HCT116 (cell line): Measurements from ENCODE around the gene ATP10B. TPM values are rescaled to one million over a fixed set of nuclear protein-coding genes. Genes with fewer than 3 reads are reported as not detected.

Source experiments
- ATAC-seq: fragments of 200-7000 bp; cut with Tn5 transposase; 2 replicates; pipeline ENCODE4 v1.9.1; 2020; ENCODE audit warnings: mild to moderate bottlenecking, moderate library complexity
- BruUV-seq: library from RNA; stranded (reverse); fragments of 400-500 nt; replicated peaks from 2 replicates; lab custom pipeline; 2021; lab: Mats Ljungman, UMichigan
- CTCF ChIA-PET: fragments of 300-600 bp; sonication (Branson Sonifier 250); formaldehyde crosslinking; loops from one replicate; lab custom pipeline; 2021; ENCODE audit warnings: antibody characterized with exemption; lab: Charles Lee
- POLR2A ChIA-PET: fragments of 300-600, 350-600 bp; sonication (Branson Sonifier 250); formaldehyde crosslinking; loops from one replicate; lab custom pipeline; 2021; ENCODE audit warnings: antibody characterized with exemption; lab: Charles Lee
- RAD21 ChIA-PET, 2 experiments: fragments of 300-600 bp; sonication (Branson Sonifier 250); formaldehyde crosslinking; loops; one replicate each; lab custom pipeline; 2023; ENCODE audit warnings: low total read pairs in 2 of 2; ENCODE audit not compliant: uncharacterized antibody in 2 of 2, unreplicated experiment in 2 of 2, low non-redundant PET in 1 of 2; lab: Charles Lee
- DNase-seq: peaks from one replicate; pipeline ENCODE4 v3.0.0-alpha.2; 2010; ENCODE audit warnings: low read depth, low spot score
- H2AFZ ChIP-seq: fragments of 200-600 bp; shearing (Covaris generic), sonication (generic); 2 replicates; pipeline ENCODE4 v1.6.1; 2017; ENCODE audit warnings: low read depth, mixed run types, mixed read lengths, antibody characterized with exemption, low read length; ENCODE audit not compliant: poor library complexity, severe bottlenecking
- H3K27ac ChIP-seq: 2 replicates; pipeline ENCODE4 v1.5.1; 2012; ENCODE audit warnings: low read depth, low read length
- H3K27me3 ChIP-seq: fragments of 200-600 bp; sonication (generic); 2 replicates; pipeline ENCODE4 v1.6.1; 2016; ENCODE audit warnings: mixed run types, low read length, mixed read lengths; ENCODE audit not compliant: insufficient read depth
- H3K36me3 ChIP-seq, 2 experiments: fragments of 200-500 bp in 1 of 2; fragments of 200-600 bp in 1 of 2; sonication (Bioruptor generic) in 1 of 2; sonication (generic) in 1 of 2; 2 replicates each; pipeline versions ENCODE4 v1.5.1 to v1.6.1; 2014 to 2016; ENCODE audit warnings: low read length in 2 of 2, inconsistent platforms in 1 of 2, mixed read lengths in 1 of 2, mixed run types in 1 of 2; ENCODE audit not compliant: insufficient read depth in 2 of 2, control insufficient read depth in 1 of 2
- H3K4me1 ChIP-seq, 2 experiments: fragments of 200-600 bp in 1 of 2; sonication (generic) in 1 of 2; 2 replicates each; pipeline versions ENCODE4 v1.5.1 to v1.6.1; 2012 to 2017; ENCODE audit warnings: low read length in 2 of 2, inconsistent platforms in 1 of 2, mild to moderate bottlenecking in 1 of 2, mixed read lengths in 1 of 2, mixed run types in 1 of 2, moderate library complexity in 1 of 2; ENCODE audit not compliant: insufficient read depth in 2 of 2, control insufficient read depth in 1 of 2
- H3K4me2 ChIP-seq: fragments of 200-600 bp; sonication (generic); 2 replicates; pipeline ENCODE4 v1.6.1; 2017; ENCODE audit warnings: mixed run types, low read length, mixed read lengths
- H3K4me3 ChIP-seq, 2 experiments: fragments of 200-600 bp in 1 of 2; sonication (generic) in 1 of 2; replicated peaks in 1 of 2; 2 replicates each; pipeline ENCODE4 v1.5.1; 2011 to 2016; ENCODE audit warnings: low read length in 2 of 2, control low read depth in 1 of 2, low read depth in 1 of 2, mild to moderate bottlenecking in 1 of 2, mixed read lengths in 1 of 2, mixed run types in 1 of 2
- H3K79me2 ChIP-seq: fragments of 200-600 bp; sonication (generic); 2 replicates; pipeline ENCODE4 v1.6.1; 2017; ENCODE audit warnings: mild to moderate bottlenecking, mixed run types, low read length, moderate library complexity, mixed read lengths; ENCODE audit not compliant: insufficient read depth
- H3K9ac ChIP-seq: fragments of 200-600 bp; sonication (generic); 2 replicates; pipeline ENCODE4 v1.6.1; 2016; ENCODE audit warnings: low read length, mixed read lengths
- H3K9me2 ChIP-seq: fragments of 200-600 bp; sonication (generic), shearing (Covaris generic); 2 replicates; pipeline ENCODE4 v1.6.1; 2017; ENCODE audit warnings: mixed run types, mild to moderate bottlenecking, moderate library complexity; ENCODE audit not compliant: insufficient read depth
- H3K9me3 ChIP-seq, 2 experiments: fragments of 200-500 bp in 1 of 2; fragments of 200-600 bp in 1 of 2; sonication (Bioruptor generic) in 1 of 2; sonication (generic) in 1 of 2; 2 replicates each; pipeline ENCODE4 v1.6.1; 2014 to 2017; ENCODE audit warnings: low read length in 2 of 2, mixed read lengths in 2 of 2, inconsistent platforms in 1 of 2, low read depth in 1 of 2, mild to moderate bottlenecking in 1 of 2, mixed run types in 1 of 2, moderate library complexity in 1 of 2; ENCODE audit not compliant: control insufficient read depth in 1 of 2, insufficient read depth in 1 of 2
- H4K20me1 ChIP-seq: fragments of 200-600 bp; sonication (generic), shearing (Covaris generic); 2 replicates; pipeline ENCODE4 v1.6.1; 2017; ENCODE audit warnings: mixed run types, mild to moderate bottlenecking, moderate library complexity; ENCODE audit not compliant: insufficient read depth
- CEBPB ChIP-seq: IDR thresholded peaks from 2 replicates; pipeline ENCODE4 v1.6.1; 2012; ENCODE audit warnings: low read depth
- EGR1 ChIP-seq: IDR thresholded peaks from 2 replicates; pipeline ENCODE4 v1.6.1; 2012; ENCODE audit warnings: low read depth
- ELF1 ChIP-seq: IDR thresholded peaks from 2 replicates; pipeline ENCODE4 v1.6.1; 2012; ENCODE audit warnings: low read depth, borderline replicate concordance
- EZH2 ChIP-seq: fragments of 200-600 bp; sonication (generic); IDR thresholded peaks from 2 replicates; pipeline ENCODE4 v1.6.1; 2017; ENCODE audit warnings: antibody characterized with exemption, mixed run types
- POLR2AphosphoS5 ChIP-seq: IDR thresholded peaks from 2 replicates; pipeline ENCODE4 v1.6.1; 2011; ENCODE audit warnings: mild to moderate bottlenecking, low read depth, low read length, moderate library complexity
- RAD21 ChIP-seq: IDR thresholded peaks from 2 replicates; pipeline ENCODE4 v1.6.1; 2012; ENCODE audit warnings: low read depth, mild to moderate bottlenecking
- SIN3A ChIP-seq: IDR thresholded peaks from 2 replicates; pipeline ENCODE4 v1.6.1; 2012; ENCODE audit warnings: low read depth
- SP1 ChIP-seq: IDR thresholded peaks from 2 replicates; pipeline ENCODE4 v1.6.1; 2012; ENCODE audit warnings: low read depth
- SRF ChIP-seq: IDR thresholded peaks from 2 replicates; pipeline ENCODE4 v1.6.1; 2012; ENCODE audit warnings: low read depth
- TCF7L2 ChIP-seq: IDR thresholded peaks from 2 replicates; pipeline ENCODE4 v1.7.0; 2011; ENCODE audit warnings: borderline replicate concordance, inconsistent platforms; ENCODE audit not compliant: insufficient read depth, insufficient read length; ENCODE audit errors: extremely low read depth
- intact Hi-C: fragments of 100-400 bp; cut with micrococcal nuclease; formaldehyde crosslinking; loops from 2 replicates; pipeline ENCODE4 v1.10.0; 2022
- total RNA-seq: library from RNA; stranded (reverse); gene quantifications from one replicate; pipeline ENCODE4 v1.2.1, GENCODE V29; 2021; ENCODE audit not compliant: unreplicated experiment
- TF ChIP-seq, protein P1 (sequence below), 3 experiments: fragments of 200-600 bp in 1 of 3; sonication (generic) in 1 of 3; IDR thresholded peaks in 2 of 3; conservative IDR thresholded peaks in 1 of 3; 2 replicates each; pipeline ENCODE4 v1.5.1; 2012 to 2017; ENCODE audit warnings: low read depth in 2 of 3, low read length in 2 of 3, antibody characterized with exemption in 1 of 3, borderline replicate concordance in 1 of 3, control low read depth in 1 of 3, mild to moderate bottlenecking in 1 of 3, mixed read lengths in 1 of 3, mixed run types in 1 of 3, moderate library complexity in 1 of 3; ENCODE audit not compliant: insufficient read depth in 1 of 3
- TF ChIP-seq, protein P2 (sequence below): IDR thresholded peaks from 2 replicates; pipeline ENCODE4 v1.6.1; 2011; ENCODE audit warnings: mild to moderate bottlenecking, low read length, moderate library complexity; ENCODE audit not compliant: insufficient replicate concordance; ENCODE audit errors: extremely low read depth
- TF ChIP-seq, protein P3 (sequence below): IDR thresholded peaks from 2 replicates; pipeline ENCODE4 v1.6.1; 2012
- TF ChIP-seq, protein P4 (sequence below): IDR thresholded peaks from 2 replicates; pipeline ENCODE4 v1.6.1; 2012; ENCODE audit warnings: low read depth
- TF ChIP-seq, protein P5 (sequence below): IDR thresholded peaks from 2 replicates; pipeline ENCODE4 v1.6.1; 2012

Gene ATP10B
- total RNA-seq, 1 experiment from 2014 or later: 0.07 TPM

DNA sequence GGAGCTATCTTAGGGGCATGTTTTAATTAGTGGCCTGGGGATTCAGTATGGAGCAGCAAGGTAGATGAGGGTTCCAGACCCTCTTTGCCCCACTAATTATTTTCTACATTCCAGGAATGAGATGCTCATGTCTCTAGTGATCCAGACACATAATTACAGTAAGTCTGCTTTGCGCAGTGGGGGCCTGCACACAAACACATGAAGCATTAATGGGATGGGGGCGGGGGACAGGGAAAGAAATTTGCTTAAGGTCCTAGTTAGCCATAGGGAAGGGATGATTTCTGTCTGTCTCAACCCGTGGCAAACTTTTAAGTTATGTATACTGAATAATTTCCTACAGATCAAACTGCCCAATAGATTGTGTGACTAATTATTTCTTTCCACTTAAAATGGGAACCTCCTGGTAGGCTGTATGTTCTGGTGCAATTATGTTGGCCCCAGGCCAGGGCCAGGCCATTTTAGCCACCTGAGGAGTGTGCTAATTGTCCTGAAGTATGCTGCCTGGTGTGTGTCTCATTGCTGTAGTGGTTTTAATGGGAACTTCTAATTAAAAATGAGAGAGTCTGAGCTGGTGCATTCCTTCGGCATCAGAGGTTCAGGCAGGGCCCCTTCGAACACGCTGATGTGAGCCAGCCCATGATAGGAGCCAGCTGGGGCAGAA, 295.9 kb downstream of the ATP10B start:
- intact Hi-C loops: no loop called here
- H3K27ac ChIP-seq: no peak overlapping the region
- H3K9me3 ChIP-seq: no peaks in the 10 kb centered on the region
- H3K4me2 ChIP-seq: no peak overlapping the region
- peaks cover 6% of the 10 kb centered on the region; the same call in 1 of the 2 replicates for H3K27me3 ChIP-seq
- CTCF ChIA-PET: no interaction called here
- no peaks in the 10 kb centered on the region for H3K36me3 ChIP-seq
- POLR2A ChIA-PET: no interaction called here
- no peak for ATAC-seq
- no peak for DNase-seq
- no peaks in the 10 kb centered on the region for H4K20me1 ChIP-seq
- no peak overlapping the region for H3K9ac ChIP-seq
- H2AFZ ChIP-seq: no peak overlapping the region
- H3K4me1 ChIP-seq: no peaks in the 10 kb centered on the region
- no peak for TF ChIP-seq EGR1
- TF ChIP-seq ELF1: no peak
- no peak for TF ChIP-seq TCF7L2
- TF ChIP-seq, protein P1, sequence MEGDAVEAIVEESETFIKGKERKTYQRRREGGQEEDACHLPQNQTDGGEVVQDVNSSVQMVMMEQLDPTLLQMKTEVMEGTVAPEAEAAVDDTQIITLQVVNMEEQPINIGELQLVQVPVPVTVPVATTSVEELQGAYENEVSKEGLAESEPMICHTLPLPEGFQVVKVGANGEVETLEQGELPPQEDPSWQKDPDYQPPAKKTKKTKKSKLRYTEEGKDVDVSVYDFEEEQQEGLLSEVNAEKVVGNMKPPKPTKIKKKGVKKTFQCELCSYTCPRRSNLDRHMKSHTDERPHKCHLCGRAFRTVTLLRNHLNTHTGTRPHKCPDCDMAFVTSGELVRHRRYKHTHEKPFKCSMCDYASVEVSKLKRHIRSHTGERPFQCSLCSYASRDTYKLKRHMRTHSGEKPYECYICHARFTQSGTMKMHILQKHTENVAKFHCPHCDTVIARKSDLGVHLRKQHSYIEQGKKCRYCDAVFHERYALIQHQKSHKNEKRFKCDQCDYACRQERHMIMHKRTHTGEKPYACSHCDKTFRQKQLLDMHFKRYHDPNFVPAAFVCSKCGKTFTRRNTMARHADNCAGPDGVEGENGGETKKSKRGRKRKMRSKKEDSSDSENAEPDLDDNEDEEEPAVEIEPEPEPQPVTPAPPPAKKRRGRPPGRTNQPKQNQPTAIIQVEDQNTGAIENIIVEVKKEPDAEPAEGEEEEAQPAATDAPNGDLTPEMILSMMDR (IDR thresholded peaks at IDR 0.05 in 2 of 3, conservative IDR thresholded peaks at IDR 0.05 in 1 of 3; ENCODE audit: borderline replicate concordance in 1 of 3, insufficient read depth in 1 of 3, low read depth in 2 of 3, low read length in 2 of 3): no peak
- TF ChIP-seq CEBPB: no peak
- TF ChIP-seq EZH2: no peak
- no peak for TF ChIP-seq SP1
- TF ChIP-seq SIN3A: no peak
- TF ChIP-seq POLR2AphosphoS5: no peak
- no peak for TF ChIP-seq SRF
- TF ChIP-seq, protein P2, sequence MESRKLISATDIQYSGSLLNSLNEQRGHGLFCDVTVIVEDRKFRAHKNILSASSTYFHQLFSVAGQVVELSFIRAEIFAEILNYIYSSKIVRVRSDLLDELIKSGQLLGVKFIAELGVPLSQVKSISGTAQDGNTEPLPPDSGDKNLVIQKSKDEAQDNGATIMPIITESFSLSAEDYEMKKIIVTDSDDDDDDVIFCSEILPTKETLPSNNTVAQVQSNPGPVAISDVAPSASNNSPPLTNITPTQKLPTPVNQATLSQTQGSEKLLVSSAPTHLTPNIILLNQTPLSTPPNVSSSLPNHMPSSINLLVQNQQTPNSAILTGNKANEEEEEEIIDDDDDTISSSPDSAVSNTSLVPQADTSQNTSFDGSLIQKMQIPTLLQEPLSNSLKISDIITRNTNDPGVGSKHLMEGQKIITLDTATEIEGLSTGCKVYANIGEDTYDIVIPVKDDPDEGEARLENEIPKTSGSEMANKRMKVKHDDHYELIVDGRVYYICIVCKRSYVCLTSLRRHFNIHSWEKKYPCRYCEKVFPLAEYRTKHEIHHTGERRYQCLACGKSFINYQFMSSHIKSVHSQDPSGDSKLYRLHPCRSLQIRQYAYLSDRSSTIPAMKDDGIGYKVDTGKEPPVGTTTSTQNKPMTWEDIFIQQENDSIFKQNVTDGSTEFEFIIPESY: no peak
- TF ChIP-seq RAD21: no peak
- TF ChIP-seq, protein P3, sequence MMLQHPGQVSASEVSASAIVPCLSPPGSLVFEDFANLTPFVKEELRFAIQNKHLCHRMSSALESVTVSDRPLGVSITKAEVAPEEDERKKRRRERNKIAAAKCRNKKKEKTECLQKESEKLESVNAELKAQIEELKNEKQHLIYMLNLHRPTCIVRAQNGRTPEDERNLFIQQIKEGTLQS: no peak
- TF ChIP-seq, protein P4, sequence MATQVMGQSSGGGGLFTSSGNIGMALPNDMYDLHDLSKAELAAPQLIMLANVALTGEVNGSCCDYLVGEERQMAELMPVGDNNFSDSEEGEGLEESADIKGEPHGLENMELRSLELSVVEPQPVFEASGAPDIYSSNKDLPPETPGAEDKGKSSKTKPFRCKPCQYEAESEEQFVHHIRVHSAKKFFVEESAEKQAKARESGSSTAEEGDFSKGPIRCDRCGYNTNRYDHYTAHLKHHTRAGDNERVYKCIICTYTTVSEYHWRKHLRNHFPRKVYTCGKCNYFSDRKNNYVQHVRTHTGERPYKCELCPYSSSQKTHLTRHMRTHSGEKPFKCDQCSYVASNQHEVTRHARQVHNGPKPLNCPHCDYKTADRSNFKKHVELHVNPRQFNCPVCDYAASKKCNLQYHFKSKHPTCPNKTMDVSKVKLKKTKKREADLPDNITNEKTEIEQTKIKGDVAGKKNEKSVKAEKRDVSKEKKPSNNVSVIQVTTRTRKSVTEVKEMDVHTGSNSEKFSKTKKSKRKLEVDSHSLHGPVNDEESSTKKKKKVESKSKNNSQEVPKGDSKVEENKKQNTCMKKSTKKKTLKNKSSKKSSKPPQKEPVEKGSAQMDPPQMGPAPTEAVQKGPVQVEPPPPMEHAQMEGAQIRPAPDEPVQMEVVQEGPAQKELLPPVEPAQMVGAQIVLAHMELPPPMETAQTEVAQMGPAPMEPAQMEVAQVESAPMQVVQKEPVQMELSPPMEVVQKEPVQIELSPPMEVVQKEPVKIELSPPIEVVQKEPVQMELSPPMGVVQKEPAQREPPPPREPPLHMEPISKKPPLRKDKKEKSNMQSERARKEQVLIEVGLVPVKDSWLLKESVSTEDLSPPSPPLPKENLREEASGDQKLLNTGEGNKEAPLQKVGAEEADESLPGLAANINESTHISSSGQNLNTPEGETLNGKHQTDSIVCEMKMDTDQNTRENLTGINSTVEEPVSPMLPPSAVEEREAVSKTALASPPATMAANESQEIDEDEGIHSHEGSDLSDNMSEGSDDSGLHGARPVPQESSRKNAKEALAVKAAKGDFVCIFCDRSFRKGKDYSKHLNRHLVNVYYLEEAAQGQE: no peak
- TF ChIP-seq, protein P5, sequence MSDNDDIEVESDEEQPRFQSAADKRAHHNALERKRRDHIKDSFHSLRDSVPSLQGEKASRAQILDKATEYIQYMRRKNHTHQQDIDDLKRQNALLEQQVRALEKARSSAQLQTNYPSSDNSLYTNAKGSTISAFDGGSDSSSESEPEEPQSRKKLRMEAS: no peak
- no peaks in the 10 kb centered on the region for H3K9me2 ChIP-seq
- no peak overlapping the region for H3K4me3 ChIP-seq
- RAD21 ChIA-PET: no interaction called here
- H3K79me2 ChIP-seq: no peaks in the 10 kb centered on the region
- BruUV-seq: no TSS peak
